B cell (primary cell): Measurements from ENCODE around the gene MAML2. TPM values are rescaled to one million over a fixed set of nuclear protein-coding genes. Genes with fewer than 3 reads are reported as not detected.

ENCODE experiments used
- ATAC-seq: fragments of 200-7000 bp; cut with Tn5 transposase; one replicate; pipeline ENCODE4 v1.10.0; 2021; ENCODE audit warnings: low read depth, mild to moderate bottlenecking, moderate number of reproducible peaks, moderate library complexity
- CTCF ChIA-PET: fragments of 350-600 bp; sonication (Branson Sonifier 250); formaldehyde crosslinking; loops from one replicate; lab custom pipeline; 2021; ENCODE audit warnings: antibody characterized with exemption, inconsistent platforms; lab: Charles Lee
- POLR2A ChIA-PET: fragments of 350-600 bp; sonication (Branson Sonifier 250); formaldehyde crosslinking; loops from one replicate; lab custom pipeline; 2021; ENCODE audit warnings: antibody characterized with exemption; lab: Charles Lee
- DNase-seq: peaks from one replicate; pipeline ENCODE4 v3.0.0; 2013
- H2AFZ ChIP-seq: 2 replicates; pipeline ENCODE4 v1.6.1; 2012; ENCODE audit warnings: mild to moderate bottlenecking, low read depth, low read length; ENCODE audit not compliant: insufficient read depth, poor library complexity, severe bottlenecking
- H3K27ac ChIP-seq, 2 donors: 1 replicate in 1 of 2; 2 replicates in 1 of 2; pipeline ENCODE4 v1.5.1; 2012 to 2013; ENCODE audit warnings: low read length in 2 of 2, mild to moderate bottlenecking in 2 of 2, moderate library complexity in 1 of 2
- H3K27me3 ChIP-seq, 4 experiments: fragments of 200-600 bp in 1 of 4; sonication (generic) in 1 of 4; replicated peaks in 1 of 4; 1 replicate in 2 of 4; 2 replicates in 2 of 4; pipeline versions ENCODE4 v1.6.1 to v1.7.0; 2013 to 2016; ENCODE audit warnings: low read length in 3 of 4, mild to moderate bottlenecking in 2 of 4, mixed read lengths in 1 of 4, moderate library complexity in 1 of 4; ENCODE audit not compliant: insufficient read depth in 4 of 4, control insufficient read depth in 3 of 4; ENCODE audit errors: control extremely low read depth in 1 of 4
- H3K36me3 ChIP-seq, 2 experiments: replicated peaks in 1 of 2; 1 replicate in 1 of 2; 2 replicates in 1 of 2; pipeline versions ENCODE4 v1.6.1 to v1.7.1; 2013; ENCODE audit warnings: low read length in 1 of 2; ENCODE audit not compliant: insufficient read depth in 2 of 2, control insufficient read depth in 1 of 2; ENCODE audit errors: control extremely low read depth in 1 of 2, extremely low read depth in 1 of 2
- H3K4me1 ChIP-seq, 2 donors: fragments of 200-600 bp in 1 of 2; sonication (generic) in 1 of 2; 1 replicate in 1 of 2; 2 replicates in 1 of 2; pipeline versions ENCODE4 v1.5.1 to v1.6.1; 2013 to 2017; ENCODE audit warnings: low read length in 2 of 2; ENCODE audit not compliant: control insufficient read depth in 2 of 2, insufficient read depth in 2 of 2
- H3K4me2 ChIP-seq: replicated peaks from 2 replicates; pipeline ENCODE3; 2012; ENCODE audit warnings: mild to moderate bottlenecking, low read depth, low read length; ENCODE audit not compliant: poor library complexity, severe bottlenecking
- H3K4me3 ChIP-seq, 5 experiments: fragments of 200-600 bp in 1 of 5; sonication (generic) in 1 of 5; 1 replicate in 3 of 5; 2 replicates in 2 of 5; pipeline versions ENCODE4 v1.5.1 to v1.7.0; 2011 to 2016; ENCODE audit warnings: low read length in 4 of 5, mild to moderate bottlenecking in 4 of 5, low read depth in 2 of 5, control low read depth in 1 of 5, moderate library complexity in 1 of 5; ENCODE audit not compliant: insufficient read depth in 1 of 5; ENCODE audit errors: control extremely low read depth in 1 of 5, extremely low read depth in 1 of 5
- H3K79me2 ChIP-seq: fragments of 200-600 bp; sonication (generic); one replicate; pipeline ENCODE4 v1.6.0; 2016; ENCODE audit warnings: low read length; ENCODE audit not compliant: control insufficient read depth, insufficient read depth
- H3K9ac ChIP-seq: fragments of 200-600 bp; sonication (generic); 2 replicates; pipeline ENCODE4 v1.6.1; 2017; ENCODE audit warnings: mild to moderate bottlenecking, low read length, moderate library complexity
- H3K9me3 ChIP-seq, 3 donors: one replicate each; pipeline versions ENCODE4 v1.6.1 to v1.7.1; 2013; ENCODE audit warnings: low read length in 2 of 3; ENCODE audit not compliant: control insufficient read depth in 2 of 3, insufficient read depth in 1 of 3; ENCODE audit errors: control extremely low read depth in 1 of 3
- H4K20me1 ChIP-seq: 2 replicates; pipeline ENCODE4 v1.6.0; 2012; ENCODE audit warnings: mild to moderate bottlenecking, low read length; ENCODE audit not compliant: insufficient read depth, control insufficient read depth, poor library complexity, severe bottlenecking
- H3K27ac Mint-ChIP-seq: one replicate; pipeline ENCODE4 v1.8.0; 2021; ENCODE audit warnings: mixed read lengths
- H3K27me3 Mint-ChIP-seq: one replicate; pipeline ENCODE4 v1.8.0; 2021; ENCODE audit warnings: mixed read lengths
- H3K4me1 Mint-ChIP-seq: one replicate; pipeline ENCODE4 v1.8.0; 2021; ENCODE audit warnings: mixed read lengths
- H3K4me3 Mint-ChIP-seq: one replicate; pipeline ENCODE4 v1.8.0; 2021; ENCODE audit warnings: mixed read lengths
- H3K9me3 Mint-ChIP-seq: one replicate; pipeline ENCODE4 v1.8.0; 2022; ENCODE audit warnings: mixed read lengths; ENCODE audit not compliant: insufficient read depth
- EZH2 ChIP-seq: IDR thresholded peaks from 2 replicates; pipeline ENCODE4 v1.6.1; 2012; ENCODE audit warnings: borderline replicate concordance, low read depth, mild to moderate bottlenecking, moderate library complexity, low read length; ENCODE audit not compliant: insufficient read depth, poor library complexity, severe bottlenecking
- WGBS: methylation state at CpG from one replicate; pipeline ENCODE4 v1.1.5; 2013; ENCODE audit warnings: missing lambda C conversion rate; ENCODE audit not compliant: insufficient coverage; 5-methylcytosine and 5-hydroxymethylcytosine counted together
- intact Hi-C: fragments of 100-400 bp; cut with micrococcal nuclease; formaldehyde crosslinking; loops from one replicate; pipeline ENCODE4 v1.10.0; 2022
- polyA plus RNA-seq: library from polyadenylated mRNA; depleted of rRNA; stranded (reverse); fragments of >200 nt; gene quantifications from 2 replicates; pipeline ENCODE4 v1.2.3, GENCODE V29; 2012
- total RNA-seq, 2 donors: library from RNA; stranded (reverse); fragments of 120-200 nt in 1 of 2; gene quantifications; 1 replicate in 1 of 2; 2 replicates in 1 of 2; pipeline versions ENCODE4 v1.2.3 to v1.2.4, GENCODE V29; 2013 to 2022
- TF ChIP-seq, protein P1 (sequence below): fragments of 200-600 bp; IDR thresholded peaks from one replicate; pipeline ENCODE4 v1.8.0; 2022; ENCODE audit warnings: antibody characterized with exemption, mild to moderate bottlenecking

MAML2 gene
- total and polyA plus RNA-seq, 2 donors (not counting 1 experiment from before 2014, with no cell fraction given), result 10.7 to 26.4 TPM

GRCh38 chr11:96197103-96197502 lies 145.9 kb downstream of the MAML2 start:
- H3K27me3 Mint-ChIP-seq, result no peaks in the 10 kb centered on the region
- no peak overlapping the region for H3K4me3 Mint-ChIP-seq
- TF ChIP-seq EZH2, result no peak
- TF ChIP-seq, protein P1, sequence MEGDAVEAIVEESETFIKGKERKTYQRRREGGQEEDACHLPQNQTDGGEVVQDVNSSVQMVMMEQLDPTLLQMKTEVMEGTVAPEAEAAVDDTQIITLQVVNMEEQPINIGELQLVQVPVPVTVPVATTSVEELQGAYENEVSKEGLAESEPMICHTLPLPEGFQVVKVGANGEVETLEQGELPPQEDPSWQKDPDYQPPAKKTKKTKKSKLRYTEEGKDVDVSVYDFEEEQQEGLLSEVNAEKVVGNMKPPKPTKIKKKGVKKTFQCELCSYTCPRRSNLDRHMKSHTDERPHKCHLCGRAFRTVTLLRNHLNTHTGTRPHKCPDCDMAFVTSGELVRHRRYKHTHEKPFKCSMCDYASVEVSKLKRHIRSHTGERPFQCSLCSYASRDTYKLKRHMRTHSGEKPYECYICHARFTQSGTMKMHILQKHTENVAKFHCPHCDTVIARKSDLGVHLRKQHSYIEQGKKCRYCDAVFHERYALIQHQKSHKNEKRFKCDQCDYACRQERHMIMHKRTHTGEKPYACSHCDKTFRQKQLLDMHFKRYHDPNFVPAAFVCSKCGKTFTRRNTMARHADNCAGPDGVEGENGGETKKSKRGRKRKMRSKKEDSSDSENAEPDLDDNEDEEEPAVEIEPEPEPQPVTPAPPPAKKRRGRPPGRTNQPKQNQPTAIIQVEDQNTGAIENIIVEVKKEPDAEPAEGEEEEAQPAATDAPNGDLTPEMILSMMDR, result no peak
- Histone ChIP-seq H3K27me3 (no peaks in the 10 kb centered on the region), H3K4me2 (peak overlapping the region; percentile 60), H3K4me3 (peak overlapping the region in 1 of 5 experiments; percentile 38), H3K27ac (peak overlapping the region; percentile 24 to 71), H3K9ac (no peak overlapping the region), H2AFZ (no peak overlapping the region), H3K36me3 (no peaks in the 10 kb centered on the region), H4K20me1 (no peaks in the 10 kb centered on the region), H3K79me2 (peaks cover 66% of the 10 kb centered on the region), H3K9me3 (no peaks in the 10 kb centered on the region), H3K4me1 (peaks cover 38 to 50% of the 10 kb centered on the region in 2 donors)
- ATAC-seq, result no peak
- no peak for DNase-seq
- H3K9me3 Mint-ChIP-seq, result no peaks in the 10 kb centered on the region
- ChIA-PET CTCF (interaction anchor here (1.0 to 1.5 kb wide), 2 partner anchors 11 to 19 kb away, joined by 3 to 5 read pairs; no protein-coding TSS in a partner anchor), POLR2A (interaction anchor here (0.7 to 1.3 kb wide), 3 partner anchors 18 to 92 kb away, joined by 3 to 8 read pairs (median 3); no protein-coding TSS in a partner anchor)
- H3K4me1 Mint-ChIP-seq, result peaks cover 75% of the 10 kb centered on the region
- WGBS, result no CpG with 5 or more reads among the region's 1 CpG
- intact Hi-C loops, result no loop called here
- peak overlapping the region; percentile 90 for H3K27ac Mint-ChIP-seq

DNA sequence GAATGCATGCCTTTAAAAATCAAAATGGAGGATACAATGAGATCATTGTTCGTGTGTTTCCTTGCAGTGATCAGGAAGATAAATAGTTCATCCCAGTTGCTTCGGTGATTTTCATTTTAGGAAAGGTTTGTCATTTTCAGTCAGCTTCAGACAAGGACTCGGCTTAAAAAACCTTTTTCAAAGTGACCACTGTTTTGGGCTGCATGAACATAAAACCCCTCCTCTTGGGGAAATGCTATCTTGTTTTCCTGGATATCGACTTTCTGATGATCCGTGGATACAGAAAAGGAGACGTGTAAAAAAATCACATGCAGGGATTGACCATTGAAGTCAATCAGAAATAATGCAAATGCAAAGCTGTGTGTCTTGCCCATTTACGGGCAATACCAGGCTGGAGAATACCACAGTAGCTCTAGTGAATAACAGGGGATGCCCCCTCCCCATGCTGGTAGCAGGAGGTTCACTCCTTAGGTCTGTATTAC lies 146.8 kb downstream of the MAML2 start:
- H3K4me1 Mint-ChIP-seq, result peaks cover 76% of the 10 kb centered on the region
- Histone ChIP-seq H3K4me1 (peaks cover 38 to 50% of the 10 kb centered on the region in 2 donors), H3K36me3 (no peaks in the 10 kb centered on the region), H3K79me2 (peaks cover 69% of the 10 kb centered on the region), H4K20me1 (no peaks in the 10 kb centered on the region), H3K27ac (no peak overlapping the region), H3K4me2 (no peak overlapping the region), H3K9me3 (no peaks in the 10 kb centered on the region), H3K9ac (no peak overlapping the region), H2AFZ (no peak overlapping the region), H3K4me3 (no peak overlapping the region), H3K27me3 (no peaks in the 10 kb centered on the region)
- DNase-seq, result no peak
- CTCF ChIA-PET, result interaction anchor here (0.8 kb wide), 1 partner anchor 147 kb away, joined by 4 read pairs; the partner anchor contains the start of gene MAML2
- intact Hi-C loops, result no loop called here
- no peak overlapping the region for H3K4me3 Mint-ChIP-seq
- no peaks in the 10 kb centered on the region for H3K27me3 Mint-ChIP-seq
- peak overlapping the region; percentile 46 for H3K27ac Mint-ChIP-seq
- H3K9me3 Mint-ChIP-seq, result no peaks in the 10 kb centered on the region
- no peak for ATAC-seq
- TF ChIP-seq EZH2, result no peak
- TF ChIP-seq, protein P1, result no peak
- POLR2A ChIA-PET, result no interaction called here
- 95% methylated on average over 4 of the region's 7 CpGs for WGBS
